OCI-LY3 (cell line): ENCODE results near the gene CDC37.

Experiments
- EZH2phosphoT487 ChIP-seq: fragments of 200-600 bp; shearing (Covaris generic); IDR thresholded peaks from 2 replicates; pipeline ENCODE4 v1.6.1; 2018; ENCODE audit warnings: antibody characterized with exemption, mixed run types, low read depth
- TF ChIP-seq, protein P1 (sequence below): fragments of 200-600, 300-600 bp; sonication (generic); IDR thresholded peaks from 2 replicates; pipeline ENCODE4 v1.5.1; 2014; ENCODE audit warnings: antibody characterized with exemption, low read length, low read depth

DNA sequence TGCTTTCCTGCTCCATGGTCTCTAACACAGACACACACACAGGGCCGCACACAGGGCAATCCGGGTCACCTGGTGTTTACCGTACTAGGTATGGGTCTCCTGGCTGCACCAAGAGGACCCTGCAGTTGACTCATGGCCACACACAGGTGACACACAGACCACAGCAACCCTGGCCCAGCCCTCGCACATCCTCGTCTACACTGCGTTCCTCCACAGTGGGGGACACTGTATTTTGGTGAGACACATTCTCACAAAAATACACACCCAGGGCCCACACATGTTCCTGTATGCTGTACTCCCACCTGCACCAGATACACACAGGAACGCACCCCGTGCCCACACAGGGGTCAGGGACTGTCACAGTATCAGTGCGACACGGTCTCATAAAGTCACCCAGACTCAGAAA, 29.8 kb upstream of the CDC37 start:
- TF ChIP-seq, protein P1, sequence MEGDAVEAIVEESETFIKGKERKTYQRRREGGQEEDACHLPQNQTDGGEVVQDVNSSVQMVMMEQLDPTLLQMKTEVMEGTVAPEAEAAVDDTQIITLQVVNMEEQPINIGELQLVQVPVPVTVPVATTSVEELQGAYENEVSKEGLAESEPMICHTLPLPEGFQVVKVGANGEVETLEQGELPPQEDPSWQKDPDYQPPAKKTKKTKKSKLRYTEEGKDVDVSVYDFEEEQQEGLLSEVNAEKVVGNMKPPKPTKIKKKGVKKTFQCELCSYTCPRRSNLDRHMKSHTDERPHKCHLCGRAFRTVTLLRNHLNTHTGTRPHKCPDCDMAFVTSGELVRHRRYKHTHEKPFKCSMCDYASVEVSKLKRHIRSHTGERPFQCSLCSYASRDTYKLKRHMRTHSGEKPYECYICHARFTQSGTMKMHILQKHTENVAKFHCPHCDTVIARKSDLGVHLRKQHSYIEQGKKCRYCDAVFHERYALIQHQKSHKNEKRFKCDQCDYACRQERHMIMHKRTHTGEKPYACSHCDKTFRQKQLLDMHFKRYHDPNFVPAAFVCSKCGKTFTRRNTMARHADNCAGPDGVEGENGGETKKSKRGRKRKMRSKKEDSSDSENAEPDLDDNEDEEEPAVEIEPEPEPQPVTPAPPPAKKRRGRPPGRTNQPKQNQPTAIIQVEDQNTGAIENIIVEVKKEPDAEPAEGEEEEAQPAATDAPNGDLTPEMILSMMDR = no peak
- TF ChIP-seq EZH2phosphoT487 = no peak
